ENCODE measurements around the gene ATP6V0D1. TPM values are rescaled to one million over a fixed set of nuclear protein-coding genes. Genes with fewer than 3 reads are reported as not detected.
A peak's percentile ranks its signal among the peaks of the same experiment; 100 is the strongest.

ATP6V0D1 gene
- total RNA-seq, 1 donor from 2014 or later, result 97.9 TPM

DNA sequence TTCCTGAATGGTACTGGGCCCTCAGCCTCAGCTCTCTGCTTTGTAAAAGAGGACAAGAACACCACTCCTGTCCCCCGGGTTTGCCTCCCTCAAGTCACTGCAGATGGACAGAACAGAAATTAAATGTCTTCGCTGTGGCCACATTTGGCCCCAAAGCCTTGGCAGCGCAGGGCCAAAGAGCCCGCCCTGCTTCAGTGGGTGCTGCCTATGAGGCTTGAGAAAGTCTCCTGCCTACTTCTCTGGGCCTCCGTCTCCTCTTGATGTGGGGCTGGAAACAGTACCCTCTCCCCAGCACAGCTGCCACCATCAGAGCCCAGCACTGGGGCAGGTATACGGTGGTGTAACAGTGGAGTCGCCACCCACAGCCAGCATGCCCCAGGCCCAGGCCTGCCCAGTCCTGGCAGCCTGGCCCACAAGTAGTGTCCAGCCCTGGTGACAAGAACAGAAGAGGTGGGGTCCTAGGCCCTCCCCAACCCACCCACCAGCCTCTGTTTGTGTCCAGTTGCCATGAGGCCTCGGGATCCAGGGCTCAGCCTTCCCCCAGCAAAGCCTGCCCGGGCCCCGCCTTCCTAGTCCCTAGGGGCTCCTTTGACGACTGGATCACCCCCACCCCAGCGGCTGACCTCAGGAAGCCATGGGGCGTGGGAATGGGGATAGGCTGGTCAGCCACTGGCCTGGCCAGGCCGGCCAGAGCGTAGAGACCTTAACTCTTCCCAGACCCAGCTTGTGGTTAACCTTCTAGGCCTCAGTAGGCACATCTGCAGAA lies 83.7 kb downstream of the ATP6V0D1 start:
- TF ChIP-seq, protein P1, sequence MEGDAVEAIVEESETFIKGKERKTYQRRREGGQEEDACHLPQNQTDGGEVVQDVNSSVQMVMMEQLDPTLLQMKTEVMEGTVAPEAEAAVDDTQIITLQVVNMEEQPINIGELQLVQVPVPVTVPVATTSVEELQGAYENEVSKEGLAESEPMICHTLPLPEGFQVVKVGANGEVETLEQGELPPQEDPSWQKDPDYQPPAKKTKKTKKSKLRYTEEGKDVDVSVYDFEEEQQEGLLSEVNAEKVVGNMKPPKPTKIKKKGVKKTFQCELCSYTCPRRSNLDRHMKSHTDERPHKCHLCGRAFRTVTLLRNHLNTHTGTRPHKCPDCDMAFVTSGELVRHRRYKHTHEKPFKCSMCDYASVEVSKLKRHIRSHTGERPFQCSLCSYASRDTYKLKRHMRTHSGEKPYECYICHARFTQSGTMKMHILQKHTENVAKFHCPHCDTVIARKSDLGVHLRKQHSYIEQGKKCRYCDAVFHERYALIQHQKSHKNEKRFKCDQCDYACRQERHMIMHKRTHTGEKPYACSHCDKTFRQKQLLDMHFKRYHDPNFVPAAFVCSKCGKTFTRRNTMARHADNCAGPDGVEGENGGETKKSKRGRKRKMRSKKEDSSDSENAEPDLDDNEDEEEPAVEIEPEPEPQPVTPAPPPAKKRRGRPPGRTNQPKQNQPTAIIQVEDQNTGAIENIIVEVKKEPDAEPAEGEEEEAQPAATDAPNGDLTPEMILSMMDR (conservative IDR thresholded peaks at IDR 0.05; ENCODE audit: low read depth, low read length), result no peak
- no peak for DNase-seq (ENCODE audit: low read depth)
- H3K4me3 ChIP-seq (ENCODE audit: low read depth, low read length), result no peak overlapping the region

DNA sequence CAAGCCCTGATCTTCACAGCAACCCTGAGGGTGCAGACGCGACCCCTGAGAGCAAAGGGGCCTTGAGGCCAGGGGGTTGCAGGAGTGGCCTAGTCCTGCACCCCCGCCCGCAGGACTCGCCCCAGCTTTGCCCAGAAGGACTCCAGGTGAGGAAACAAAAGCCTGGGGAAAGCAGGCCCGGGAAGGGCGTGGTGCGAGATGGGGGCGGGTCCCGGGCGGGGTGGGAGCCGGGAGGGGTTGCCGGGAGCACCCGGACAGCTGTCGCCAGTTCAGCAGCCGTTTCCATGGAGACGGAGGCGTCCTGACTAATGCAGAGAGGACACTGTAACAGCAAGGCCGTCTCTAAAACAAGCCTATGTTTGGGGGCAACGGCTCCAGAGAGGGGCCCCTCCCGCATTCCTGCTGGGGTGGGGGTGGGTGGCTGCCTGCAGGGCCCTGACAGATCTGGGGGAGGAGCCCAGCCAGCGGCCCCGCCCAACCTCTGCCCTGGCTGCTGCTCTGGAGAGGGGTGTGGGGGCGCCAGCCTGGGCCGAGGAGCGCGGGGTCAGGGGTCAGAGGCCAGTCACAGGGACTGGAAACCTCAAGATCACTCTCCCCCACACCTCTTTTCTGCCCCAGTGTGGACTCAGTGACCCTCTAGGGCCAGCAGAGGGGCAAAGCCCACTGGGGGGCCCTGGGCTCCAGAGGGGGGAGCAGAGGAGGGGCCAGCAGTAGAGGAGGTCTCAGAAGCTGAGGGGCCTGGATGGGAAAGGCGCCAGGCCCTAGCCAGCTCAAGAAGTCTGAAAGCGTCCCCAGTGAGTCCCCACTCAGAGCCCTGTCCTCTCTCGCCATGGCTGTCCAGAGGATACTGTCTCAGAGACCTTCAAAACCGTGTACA lies 84.6 kb downstream of the ATP6V0D1 start:
- H3K4me3 ChIP-seq (ENCODE audit: low read depth, low read length), result no peak overlapping the region
- DNase-seq (ENCODE audit: low read depth), result no peak
- TF ChIP-seq, protein P1 (conservative IDR thresholded peaks at IDR 0.05; ENCODE audit: low read depth, low read length), result no peak

DNA sequence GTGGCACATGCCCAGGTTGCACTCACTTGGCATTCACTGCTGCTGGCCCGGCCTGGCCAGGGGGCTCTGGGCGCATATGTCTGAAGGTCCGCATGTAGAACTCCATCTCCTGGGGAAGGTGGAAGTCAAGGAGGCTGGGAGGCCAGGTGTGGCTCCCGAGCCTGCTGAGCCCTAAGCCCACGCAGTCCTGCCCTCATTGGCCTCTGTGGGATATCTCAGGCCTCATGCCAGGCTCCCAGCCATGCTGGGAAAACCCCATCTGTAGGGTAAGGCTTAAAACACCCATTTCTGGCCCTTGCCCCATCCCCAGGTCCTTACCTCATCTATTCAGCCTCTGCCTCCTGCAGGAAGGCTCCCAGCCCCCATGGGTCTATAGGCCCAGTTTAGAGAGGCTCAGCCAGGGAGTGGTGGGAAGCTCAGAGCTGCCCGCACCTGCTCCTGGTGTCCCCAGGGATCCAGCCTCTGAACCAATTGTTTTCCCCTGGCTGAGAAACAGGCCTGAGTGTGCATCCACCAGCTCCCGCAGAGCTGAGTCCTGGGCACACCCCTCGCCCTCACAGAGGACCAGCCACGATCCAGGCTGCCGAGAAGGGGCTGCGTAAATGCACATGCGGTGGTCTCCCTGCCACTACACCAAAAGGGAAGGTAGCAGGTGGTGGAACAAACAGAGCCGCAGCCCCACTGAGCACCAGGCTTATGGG lies 85.3 kb downstream of the ATP6V0D1 start:
- DNase-seq (ENCODE audit: low read depth), result no peak
- H3K4me3 ChIP-seq (ENCODE audit: low read depth, low read length), result no peak overlapping the region
- TF ChIP-seq, protein P1 (conservative IDR thresholded peaks at IDR 0.05; ENCODE audit: low read depth, low read length), result no peak

DNA sequence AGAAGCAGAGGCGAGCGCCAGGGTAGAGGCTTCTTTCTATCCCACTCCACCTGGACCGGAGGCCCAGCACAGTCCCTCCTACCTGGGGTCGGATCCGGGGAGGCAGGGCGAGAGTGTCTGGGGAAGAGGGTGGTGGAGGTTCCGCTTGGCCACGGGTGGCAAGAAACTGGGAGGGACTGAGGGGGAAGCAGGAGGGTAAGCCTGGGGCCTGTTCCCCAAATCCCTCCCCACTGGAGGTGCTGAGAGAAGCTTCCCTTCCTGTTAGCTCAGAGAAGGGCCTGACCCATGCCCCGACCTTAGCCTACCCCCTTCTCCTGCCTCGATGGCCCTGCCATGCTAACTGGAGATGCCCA lies 85.9 kb downstream of the ATP6V0D1 start:
- H3K4me3 ChIP-seq (ENCODE audit: low read depth, low read length), result no peak overlapping the region
- no peak for DNase-seq (ENCODE audit: low read depth)
- TF ChIP-seq, protein P1 (conservative IDR thresholded peaks at IDR 0.05; ENCODE audit: low read depth, low read length), result no peak

DNA sequence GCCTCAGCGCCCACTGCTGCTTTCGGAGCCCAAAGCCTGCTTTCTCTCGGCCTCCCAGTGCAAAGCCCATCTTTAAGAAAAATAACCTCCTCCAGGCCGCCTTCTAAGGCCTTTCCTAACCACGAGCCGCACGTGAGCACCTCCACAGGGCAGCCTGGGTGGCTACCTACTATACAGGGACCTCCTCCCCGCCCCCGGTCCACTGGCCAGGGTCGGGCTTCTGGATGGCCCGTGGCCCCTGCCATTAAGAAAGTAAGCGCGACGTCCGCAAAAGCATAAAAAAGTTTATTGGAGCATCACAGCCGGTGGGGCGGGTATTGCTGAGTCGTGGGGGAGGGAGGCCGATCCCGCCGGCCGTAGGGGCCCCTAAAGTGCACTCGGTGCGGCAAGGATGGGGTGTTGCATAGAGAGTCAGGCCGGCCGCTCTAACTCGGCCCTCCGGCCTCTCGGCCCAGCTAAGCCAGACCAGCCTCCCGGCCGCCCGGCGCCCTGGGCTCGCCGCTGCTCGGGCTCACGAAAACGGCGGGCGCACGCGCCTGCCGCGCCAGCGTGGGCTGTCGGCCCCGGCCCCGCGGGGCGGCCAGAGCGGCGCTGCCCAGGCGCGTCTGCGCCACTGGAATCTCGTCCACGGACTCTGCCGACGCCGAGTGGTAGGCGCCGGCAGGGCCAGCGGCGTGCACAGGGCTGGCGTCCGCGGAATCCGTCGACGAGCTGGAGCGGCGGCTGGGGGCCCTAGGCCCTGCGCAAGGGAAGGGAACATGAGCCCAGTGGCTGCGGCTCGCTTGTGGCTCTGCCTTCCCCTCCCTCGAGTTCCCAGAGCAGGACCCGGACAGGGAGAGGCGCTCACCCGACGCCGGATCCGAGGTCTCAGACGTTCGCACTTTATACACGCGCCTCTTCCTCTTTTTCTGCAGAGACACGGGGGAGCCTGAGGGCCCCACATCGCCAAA lies 86.5 kb downstream of the ATP6V0D1 start:
- no peak for DNase-seq (ENCODE audit: low read depth)
- H3K4me3 ChIP-seq (ENCODE audit: low read depth, low read length), result peak overlapping the region; percentile 13
- TF ChIP-seq, protein P1 (conservative IDR thresholded peaks at IDR 0.05; ENCODE audit: low read depth, low read length), result no peak

DNA sequence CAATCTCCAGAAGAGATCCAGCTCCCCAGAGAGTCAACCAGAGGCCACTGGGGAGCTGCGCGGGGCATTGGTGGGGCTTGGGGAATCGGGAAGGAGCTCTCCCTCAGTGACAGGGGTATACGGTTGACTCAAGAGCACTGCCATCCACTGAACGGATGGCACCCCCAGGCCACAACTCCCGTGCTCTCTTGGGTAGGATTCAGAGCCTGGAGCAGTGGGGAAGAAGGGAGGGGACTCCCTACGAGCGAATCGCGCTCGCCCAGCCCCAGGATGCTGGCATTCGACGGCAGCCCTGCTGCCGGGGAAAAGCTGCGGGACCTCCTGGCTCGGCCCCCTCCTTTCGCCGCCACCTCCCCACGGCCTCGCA lies 87.2 kb downstream of the ATP6V0D1 start:
- H3K4me3 ChIP-seq (ENCODE audit: low read depth, low read length), result peak overlapping the region; percentile 29
- TF ChIP-seq, protein P1 (conservative IDR thresholded peaks at IDR 0.05; ENCODE audit: low read depth, low read length), result no peak
- DNase-seq (ENCODE audit: low read depth), result no peak

All from epithelial cell of proximal tubule (primary cell).